ENCODE measurements around the gene LRCH1. TPM values are rescaled to one million over a fixed set of nuclear protein-coding genes. Genes with fewer than 3 reads are reported as not detected.

LRCH1 gene
- total RNA-seq, 2 experiments from 2014 or later = 19.8 to 20.9 TPM

GRCh38 chr13:46726347-46726746 lies 173.4 kb downstream of the LRCH1 start:
- CTCF ChIA-PET = interaction anchor here (1.0 to 4.1 kb wide), 4 partner anchors 25 to 175 kb away, joined by 3 to 17 read pairs (median 4); partner anchors contain the start of gene LRCH1

DNA sequence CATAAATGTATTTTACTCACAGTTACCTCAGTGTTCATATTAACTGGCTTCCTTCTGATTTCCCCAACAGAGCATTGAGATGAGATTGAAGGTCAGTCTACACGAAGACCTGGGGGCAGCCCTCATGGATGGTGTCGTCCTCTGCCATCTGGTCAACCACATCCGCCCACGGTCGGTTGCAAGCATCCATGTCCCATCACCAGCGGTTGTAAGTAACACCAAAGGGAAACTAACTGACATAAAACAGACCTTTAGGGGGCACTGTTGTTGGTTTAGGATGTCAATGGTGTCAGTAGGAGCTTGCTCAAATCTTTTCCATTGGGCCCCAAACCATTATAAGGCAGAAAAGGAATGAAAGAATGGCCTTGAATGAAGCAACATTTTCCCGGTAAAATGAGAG lies 175.8 kb downstream of the LRCH1 start:
- Mint-ChIP-seq H3K27me3 (no peaks in the 10 kb centered on the region), H3K36me3 (peaks cover 55% of the 10 kb centered on the region), H3K27ac (peak overlapping the region; percentile 17), H3K4me1 (peaks cover 32% of the 10 kb centered on the region), H3K9me3 (ENCODE audit: low read depth) (peaks cover 2% of the 10 kb centered on the region), H3K4me3 (no peak overlapping the region)
- CTCF ChIA-PET = interaction anchor here (0.7 to 1.3 kb wide), 2 partner anchors 23 to 177 kb away, joined by 3 to 6 read pairs; no protein-coding TSS in a partner anchor
- no peak for DNase-seq
- ATAC-seq = no peak

More at GRCh38 chr13:46726347-46726746, 173.4 kb downstream of the LRCH1 start:
- Mint-ChIP-seq H3K36me3 (peaks cover 51% of the 10 kb centered on the region), H3K27me3 (no peaks in the 10 kb centered on the region), H3K27ac (peak overlapping the region; percentile 0), H3K4me3 (no peak overlapping the region), H3K4me1 (peaks cover 32% of the 10 kb centered on the region), H3K9me3 (ENCODE audit: low read depth) (peaks cover 2% of the 10 kb centered on the region)
- DNase-seq (peak; percentile 76), ATAC-seq (peak; percentile 75)

GRCh38 chr13:46731535-46731934 lies 178.6 kb downstream of the LRCH1 start:
- no peaks in the 10 kb centered on the region for H3K9me3 Mint-ChIP-seq (ENCODE audit: low read depth)
- no peak for ATAC-seq
- no peak for DNase-seq
- H3K36me3 Mint-ChIP-seq = peaks cover 38% of the 10 kb centered on the region
- no peak overlapping the region for H3K4me3 Mint-ChIP-seq
- H3K4me1 Mint-ChIP-seq = peaks cover 14% of the 10 kb centered on the region
- CTCF ChIA-PET = interaction anchor here (0.6 to 1.3 kb wide), 2 partner anchors 21 to 1206 kb away, joined by 3 read pairs; no protein-coding TSS in a partner anchor
- no peak overlapping the region for H3K27ac Mint-ChIP-seq
- no peaks in the 10 kb centered on the region for H3K27me3 Mint-ChIP-seq

GRCh38 chr13:46735425-46735824 lies 182.5 kb downstream of the LRCH1 start:
- Mint-ChIP-seq H3K9me3 (ENCODE audit: low read depth) (no peaks in the 10 kb centered on the region), H3K4me3 (no peak overlapping the region), H3K36me3 (peaks cover 14% of the 10 kb centered on the region), H3K4me1 (no peaks in the 10 kb centered on the region), H3K27ac (no peak overlapping the region), H3K27me3 (no peaks in the 10 kb centered on the region)
- DNase-seq = no peak
- no peak for ATAC-seq
- CTCF ChIA-PET = no interaction called here

DNA sequence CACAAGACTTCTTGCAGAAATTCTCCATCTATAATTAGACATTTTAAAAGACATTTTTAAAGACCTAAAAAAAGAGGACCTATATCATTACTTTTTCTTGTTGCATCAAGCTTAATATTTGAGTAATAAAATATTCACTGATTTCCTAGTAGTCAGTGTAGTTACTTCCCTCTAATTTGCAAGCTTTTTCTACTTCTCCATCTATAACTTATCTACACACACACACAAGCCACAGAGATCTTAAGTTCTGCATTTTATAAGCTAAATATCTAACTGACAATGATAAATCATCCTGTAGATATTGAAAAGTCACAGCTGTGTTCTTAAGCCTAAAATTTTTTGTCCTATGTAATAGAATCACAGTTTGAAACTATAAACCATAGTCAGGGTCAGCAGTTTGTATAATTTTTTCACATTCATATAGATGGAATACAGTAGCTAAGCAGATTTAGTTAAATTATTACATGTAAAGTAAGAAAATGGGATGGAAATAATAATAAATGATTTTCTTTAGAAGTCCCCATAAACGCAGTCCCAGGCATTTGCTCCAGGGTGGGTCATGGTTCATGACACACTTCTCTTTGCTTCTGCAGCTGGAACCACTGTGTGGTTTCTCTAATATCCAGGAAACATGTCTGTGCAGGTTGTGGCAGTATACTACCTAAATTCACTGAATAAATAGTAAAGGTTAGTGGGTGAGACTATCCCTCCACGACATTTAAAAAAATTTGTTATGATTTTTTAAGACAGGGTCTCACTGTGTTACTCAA lies 183.8 kb downstream of the LRCH1 start:
- Mint-ChIP-seq H3K27ac (no peak overlapping the region), H3K27me3 (no peaks in the 10 kb centered on the region), H3K4me1 (no peaks in the 10 kb centered on the region), H3K36me3 (peaks cover 15% of the 10 kb centered on the region), H3K9me3 (ENCODE audit: low read depth) (no peaks in the 10 kb centered on the region), H3K4me3 (no peak overlapping the region)
- CTCF ChIA-PET = interaction anchor here (0.8 to 1.4 kb wide), 3 partner anchors 12 to 186 kb away, joined by 3 read pairs; no protein-coding TSS in a partner anchor
- DNase-seq = no peak
- ATAC-seq = no peak

- Mint-ChIP-seq H3K36me3 (peaks cover 13% of the 10 kb centered on the region), H3K27ac (no peak overlapping the region), H3K4me3 (no peak overlapping the region), H3K27me3 (no peaks in the 10 kb centered on the region), H3K4me1 (no peaks in the 10 kb centered on the region), H3K9me3 (ENCODE audit: low read depth) (no peaks in the 10 kb centered on the region)
- DNase-seq (no peak), ATAC-seq (no peak)
- CTCF ChIA-PET = interaction anchor here (1.3 kb wide), 1 partner anchor 186 kb away, joined by 4 read pairs; no protein-coding TSS in a partner anchor
Observed at GRCh38 chr13:46738055-46738454, 185.1 kb downstream of the LRCH1 start.

- H3K27ac Mint-ChIP-seq = no peak overlapping the region
- H3K36me3 Mint-ChIP-seq = peaks cover 14% of the 10 kb centered on the region
- no peak for DNase-seq
- ATAC-seq = no peak
- H3K4me3 Mint-ChIP-seq = no peak overlapping the region
- no peaks in the 10 kb centered on the region for H3K4me1 Mint-ChIP-seq
- no peaks in the 10 kb centered on the region for H3K27me3 Mint-ChIP-seq
- CTCF ChIA-PET = interaction anchor here (1.3 kb wide), 1 partner anchor 187 kb away, joined by 4 read pairs; no protein-coding TSS in a partner anchor
- no peaks in the 10 kb centered on the region for H3K9me3 Mint-ChIP-seq (ENCODE audit: low read depth)
Observed at GRCh38 chr13:46738766-46739165, 185.8 kb downstream of the LRCH1 start.

DNA sequence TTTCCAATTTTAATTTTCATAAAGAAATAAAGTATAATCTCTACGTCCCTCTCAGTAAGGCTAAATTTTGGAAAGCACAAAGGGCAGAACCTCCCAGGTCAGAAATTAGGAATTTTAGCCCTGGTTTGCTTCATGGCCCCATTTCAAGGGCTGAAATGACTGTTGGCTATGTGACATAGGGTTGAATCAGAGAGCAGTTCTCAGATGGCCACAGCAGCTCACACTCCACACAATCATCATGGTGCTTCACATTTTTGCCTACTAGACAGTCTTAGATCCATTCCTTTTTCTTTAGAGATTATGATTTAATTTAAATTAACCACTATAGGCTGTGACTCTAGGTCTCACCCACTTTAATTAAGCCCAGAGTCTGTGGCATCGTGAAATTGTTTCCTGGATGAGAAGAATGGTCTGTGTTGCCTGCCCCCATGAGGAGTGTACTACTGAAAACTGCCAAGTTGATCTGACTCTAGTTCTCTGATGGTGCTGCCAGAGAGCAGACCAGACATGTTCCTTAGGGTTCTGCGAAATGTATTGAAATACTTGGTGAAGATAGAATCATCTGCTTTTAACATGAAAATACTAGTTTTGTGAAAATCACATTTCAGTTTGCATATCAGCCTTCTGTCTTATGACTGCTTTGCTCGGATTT lies 186.6 kb downstream of the LRCH1 start:
- Mint-ChIP-seq H3K9me3 (ENCODE audit: low read depth) (no peaks in the 10 kb centered on the region), H3K27ac (no peak overlapping the region), H3K36me3 (peaks cover 22% of the 10 kb centered on the region), H3K4me1 (no peaks in the 10 kb centered on the region), H3K27me3 (no peaks in the 10 kb centered on the region), H3K4me3 (no peak overlapping the region)
- ATAC-seq = no peak
- CTCF ChIA-PET = interaction anchor here (1.3 kb wide), 1 partner anchor 188 kb away, joined by 4 read pairs; no protein-coding TSS in a partner anchor
- no peak for DNase-seq

DNA sequence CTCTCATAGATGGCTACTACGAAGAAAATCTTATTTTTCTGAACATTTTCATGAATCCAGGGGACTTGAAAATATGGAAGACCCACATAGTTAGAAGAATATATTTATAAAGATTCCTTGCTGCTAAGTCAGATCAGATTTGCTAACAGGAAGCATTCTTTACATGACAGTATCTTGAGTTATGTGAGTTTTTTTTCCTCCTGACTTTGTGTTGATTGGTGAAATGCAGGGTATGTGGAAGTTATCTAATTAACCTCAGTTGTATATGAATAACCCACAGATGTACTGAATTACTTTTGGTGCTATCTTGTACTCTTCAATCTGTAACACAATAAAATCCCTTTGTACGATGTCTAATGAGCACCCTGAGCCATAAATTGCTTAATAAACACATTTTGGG lies 190.2 kb downstream of the LRCH1 start:
- CTCF ChIA-PET = interaction anchor here (0.7 kb wide), 1 partner anchor 29 kb away, joined by 3 read pairs; no protein-coding TSS in a partner anchor
- DNase-seq = no peak
- Mint-ChIP-seq H3K27ac (no peak overlapping the region), H3K36me3 (peaks cover 32% of the 10 kb centered on the region), H3K4me1 (no peaks in the 10 kb centered on the region), H3K9me3 (ENCODE audit: low read depth) (no peaks in the 10 kb centered on the region), H3K4me3 (no peak overlapping the region), H3K27me3 (no peaks in the 10 kb centered on the region)
- ATAC-seq = no peak

DNA sequence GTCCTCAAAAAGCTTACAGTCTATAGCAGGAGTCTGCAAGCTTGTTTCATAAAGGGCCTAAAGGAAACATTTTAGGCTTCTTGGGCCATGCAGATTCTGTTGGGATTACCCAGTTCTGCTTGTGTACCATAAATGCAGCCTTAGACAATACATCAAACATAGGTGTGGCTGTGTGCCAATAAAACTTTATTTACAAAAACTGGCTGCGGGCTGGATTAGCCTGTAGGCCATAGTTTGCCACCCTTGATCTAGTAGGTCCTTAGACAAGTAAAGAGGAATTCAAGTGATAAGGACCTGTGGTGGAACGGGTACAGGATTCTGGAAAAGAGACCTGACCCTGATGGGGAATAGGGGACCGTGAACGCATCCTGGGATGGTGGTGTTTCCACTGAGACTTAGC lies 192.1 kb downstream of the LRCH1 start:
- no peak overlapping the region for H3K27ac Mint-ChIP-seq
- CTCF ChIA-PET = interaction anchor here (1.2 kb wide), 1 partner anchor 193 kb away, joined by 3 read pairs; no protein-coding TSS in a partner anchor
- no peak overlapping the region for H3K4me3 Mint-ChIP-seq
- no peaks in the 10 kb centered on the region for H3K4me1 Mint-ChIP-seq
- peaks cover 46% of the 10 kb centered on the region for H3K36me3 Mint-ChIP-seq
- no peaks in the 10 kb centered on the region for H3K27me3 Mint-ChIP-seq
- ATAC-seq (no peak), DNase-seq (no peak)
- H3K9me3 Mint-ChIP-seq (ENCODE audit: low read depth) = no peaks in the 10 kb centered on the region

GRCh38 chr13:46745706-46746105 lies 192.7 kb downstream of the LRCH1 start:
- CTCF ChIA-PET = interaction anchor here (1.2 kb wide), 1 partner anchor 194 kb away, joined by 3 read pairs; no protein-coding TSS in a partner anchor
- peaks cover 52% of the 10 kb centered on the region for H3K36me3 Mint-ChIP-seq
- no peaks in the 10 kb centered on the region for H3K27me3 Mint-ChIP-seq
- peaks cover 6% of the 10 kb centered on the region for H3K4me1 Mint-ChIP-seq
- H3K9me3 Mint-ChIP-seq (ENCODE audit: low read depth) = no peaks in the 10 kb centered on the region
- ATAC-seq (no peak), DNase-seq (no peak)
- no peak overlapping the region for H3K27ac Mint-ChIP-seq
- no peak overlapping the region for H3K4me3 Mint-ChIP-seq

DNA sequence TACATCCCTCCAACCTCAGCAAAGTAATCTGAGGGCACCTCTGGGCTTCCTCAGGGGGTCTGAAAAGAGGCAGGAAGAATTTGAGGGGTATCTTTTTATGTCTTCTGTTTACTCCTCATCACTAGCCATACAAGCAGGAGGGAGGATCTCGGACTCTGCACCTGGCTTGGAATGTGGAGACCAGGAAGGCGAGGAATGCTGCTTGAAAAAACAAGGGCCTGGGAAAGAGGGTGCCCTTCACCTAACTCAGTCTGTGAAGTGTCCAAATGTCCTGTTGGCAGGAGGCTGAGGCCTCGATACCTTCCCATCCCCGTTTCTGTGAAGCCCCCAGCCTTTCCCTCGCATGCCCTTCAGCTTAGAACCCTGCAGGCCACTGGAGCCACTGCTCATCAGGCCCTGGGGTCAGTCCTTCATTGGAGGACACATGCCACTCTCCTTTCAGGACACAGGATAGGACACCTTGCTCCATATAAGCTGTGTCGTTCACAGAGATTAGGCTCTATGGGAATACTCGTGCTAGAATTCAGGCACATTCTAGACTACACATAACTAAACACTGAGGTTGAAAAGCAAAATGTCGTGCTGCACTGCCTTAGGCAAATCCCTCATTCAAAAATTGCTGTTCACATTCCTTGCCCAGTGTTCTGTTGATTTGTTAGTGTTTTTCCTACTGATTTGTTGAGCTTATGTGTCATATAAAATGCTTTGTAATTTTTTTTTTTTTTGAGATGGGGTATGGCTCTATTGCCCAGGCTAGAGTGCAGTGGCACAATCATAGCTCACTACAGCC lies 194.3 kb downstream of the LRCH1 start:
- no peak for ATAC-seq
- H3K36me3 Mint-ChIP-seq = peaks cover 47% of the 10 kb centered on the region
- CTCF ChIA-PET = no interaction called here
- H3K9me3 Mint-ChIP-seq (ENCODE audit: low read depth) = no peaks in the 10 kb centered on the region
- peaks cover 19% of the 10 kb centered on the region for H3K4me1 Mint-ChIP-seq
- H3K4me3 Mint-ChIP-seq = no peak overlapping the region
- DNase-seq = no peak
- H3K27me3 Mint-ChIP-seq = no peaks in the 10 kb centered on the region
- H3K27ac Mint-ChIP-seq = no peak overlapping the region

- Mint-ChIP-seq H3K27ac (no peak overlapping the region), H3K4me1 (peaks cover 29% of the 10 kb centered on the region), H3K27me3 (no peaks in the 10 kb centered on the region), H3K36me3 (peaks cover 48% of the 10 kb centered on the region), H3K4me3 (no peak overlapping the region), H3K9me3 (ENCODE audit: low read depth) (no peaks in the 10 kb centered on the region)
- CTCF ChIA-PET = no interaction called here
- DNase-seq = no peak
- ATAC-seq = no peak
Observed at GRCh38 chr13:46748300-46748699, 195.3 kb downstream of the LRCH1 start.
